PC-3 (cell line): ENCODE data around the gene CNTNAP2. TPM values are rescaled to one million over a fixed set of nuclear protein-coding genes. Genes with fewer than 3 reads are reported as not detected.

ENCODE experiments used
- ATAC-seq: fragments of 200-7000 bp; cut with Tn5 transposase; 2 replicates; pipeline ENCODE4 v1.9.1; 2020; ENCODE audit warnings: mild to moderate bottlenecking, moderate library complexity
- BruUV-seq: library from RNA; stranded (reverse); fragments of 400-500 nt; replicated peaks from 2 replicates; lab custom pipeline; 2021; lab: Mats Ljungman, UMichigan
- CTCF ChIA-PET: fragments of 300-600 bp; sonication (Branson Sonifier 250); formaldehyde crosslinking; loops from one replicate; lab custom pipeline; 2022; ENCODE audit warnings: antibody characterized with exemption; lab: Charles Lee
- POLR2A ChIA-PET: fragments of 300-600 bp; sonication (Branson Sonifier 250); formaldehyde crosslinking; loops from one replicate; lab custom pipeline; 2022; ENCODE audit warnings: antibody characterized with exemption; ENCODE audit not compliant: unreplicated experiment; lab: Charles Lee
- DNase-seq: peaks from one replicate; pipeline ENCODE4 v3.0.0-alpha.2; 2015
- H2AFZ ChIP-seq: fragments of 300-600 bp; sonication (generic); 2 replicates; pipeline ENCODE4 v1.6.0; 2016; ENCODE audit warnings: antibody characterized with exemption, low read length
- H3F3A ChIP-seq: fragments of 300-600 bp; sonication (generic); one replicate; pipeline ENCODE4 v1.6.0; 2017; ENCODE audit warnings: antibody characterized with exemption, low read length, control low read depth, mild to moderate bottlenecking; ENCODE audit not compliant: unreplicated experiment
- H3K27ac ChIP-seq: fragments of 300-600 bp; sonication (generic); 2 replicates; pipeline ENCODE4 v1.5.1; 2016; ENCODE audit warnings: mild to moderate bottlenecking, low read length
- H3K27me3 ChIP-seq: fragments of 300-600 bp; sonication (generic); 2 replicates; pipeline ENCODE4 v1.6.1; 2016; ENCODE audit warnings: low read length, mixed read lengths
- H3K36me3 ChIP-seq: fragments of 300-600 bp; sonication (generic); 2 replicates; pipeline ENCODE4 v1.6.1; 2016; ENCODE audit warnings: low read depth, mixed run types, low read length, mixed read lengths
- H3K4me1 ChIP-seq: fragments of 300-600 bp; sonication (generic); 2 replicates; pipeline ENCODE4 v1.5.1; 2016; ENCODE audit warnings: low read length; ENCODE audit not compliant: insufficient read depth
- H3K4me2 ChIP-seq: fragments of 300-600 bp; sonication (generic); 2 replicates; pipeline ENCODE4 v1.6.0; 2016; ENCODE audit warnings: low read length
- H3K4me3 ChIP-seq: fragments of 300-600 bp; sonication (generic); 2 replicates; pipeline ENCODE4 v1.5.1; 2016; ENCODE audit warnings: mild to moderate bottlenecking, low read length, mixed read lengths
- H3K79me2 ChIP-seq: fragments of 300-600 bp; sonication (generic); 2 replicates; pipeline ENCODE4 v1.6.1; 2017; ENCODE audit warnings: low read length, mixed read lengths
- H3K9ac ChIP-seq: fragments of 300-600 bp; sonication (generic); 2 replicates; pipeline ENCODE4 v1.6.0; 2016; ENCODE audit warnings: mild to moderate bottlenecking, low read length
- H3K9me2 ChIP-seq: fragments of 300-600 bp; sonication (generic); replicated peaks from 2 replicates; pipeline ENCODE4 v1.6.1; 2016; ENCODE audit warnings: mixed run types, low read length, mixed read lengths
- H3K9me3 ChIP-seq: fragments of 300-600 bp; sonication (generic); 2 replicates; pipeline ENCODE4 v1.6.1; 2016; ENCODE audit warnings: low read length, mixed read lengths
- H4K20me1 ChIP-seq: fragments of 300-600 bp; sonication (generic); 2 replicates; pipeline ENCODE4 v1.6.1; 2016; ENCODE audit warnings: low read length, mixed read lengths
- CTCF ChIP-seq: fragments of 300-600 bp; sonication (generic); conservative IDR thresholded peaks from 2 replicates; pipeline ENCODE4 v1.5.1; 2017; ENCODE audit warnings: antibody characterized with exemption, low read depth, mild to moderate bottlenecking, low read length
- EZH2 ChIP-seq: fragments of 300-600 bp; sonication (generic); IDR thresholded peaks from one replicate; pipeline ENCODE4 v1.6.1; 2017; ENCODE audit warnings: antibody characterized with exemption, mild to moderate bottlenecking, low read length; ENCODE audit not compliant: unreplicated experiment
- EZH2phosphoT487 ChIP-seq: fragments of 300-600 bp; sonication (generic); IDR thresholded peaks from 2 replicates; pipeline ENCODE4 v1.6.1; 2018; ENCODE audit warnings: mild to moderate bottlenecking, antibody characterized with exemption, low read length, borderline replicate concordance
- intact Hi-C: fragments of 100-400 bp; cut with micrococcal nuclease; formaldehyde crosslinking; loops from 2 replicates; pipeline ENCODE4 v1.9.0; 2023
- total RNA-seq: library from RNA; depleted of rRNA; stranded (reverse); fragments of >200 nt; gene quantifications from 2 replicates; pipeline ENCODE4 v1.2.3, GENCODE V29; 2014

CNTNAP2 gene
- total RNA-seq, 1 experiment from 2014 or later, result 1.5 TPM

DNA sequence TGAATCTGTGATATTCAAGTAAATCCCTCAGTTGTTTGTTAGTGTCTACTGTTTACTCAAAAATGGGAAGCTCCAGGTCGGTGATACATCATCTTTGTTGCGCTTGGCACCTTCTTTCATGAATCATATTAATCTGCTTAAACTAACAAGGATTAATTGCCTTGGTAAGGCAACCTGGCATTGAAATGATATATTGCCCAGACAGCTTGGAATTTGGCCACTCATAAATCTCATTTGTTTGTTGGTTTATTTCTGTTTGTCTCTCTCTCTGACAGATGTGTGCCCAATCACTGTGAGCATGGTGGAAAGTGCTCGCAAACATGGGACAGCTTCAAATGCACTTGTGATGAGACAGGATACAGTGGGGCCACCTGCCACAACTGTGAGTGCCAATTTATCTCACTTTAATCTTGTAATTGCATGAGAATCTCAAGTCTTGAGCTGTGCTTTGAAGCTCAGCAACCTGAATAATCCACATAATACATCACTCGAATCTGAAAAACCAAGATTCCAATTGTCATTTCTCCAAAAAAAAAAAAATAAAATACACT is 1369.1 kb downstream of the CNTNAP2 start:
- CTCF ChIA-PET, result interaction anchor here (0.7 kb wide), 1 partner anchor 24 kb away, joined by 3 read pairs; no protein-coding TSS in a partner anchor

GRCh38 chr7:147492606-147493005 is 1376.0 kb downstream of the CNTNAP2 start:
- H3K79me2 ChIP-seq, result no peaks in the 10 kb centered on the region
- CTCF ChIA-PET, result no interaction called here
- DNase-seq (peak; percentile 88), ATAC-seq (peak; percentile 98)
- peak overlapping the region; percentile 70 for H3K27ac ChIP-seq
- H3F3A ChIP-seq, result no peaks in the 10 kb centered on the region
- H4K20me1 ChIP-seq, result no peaks in the 10 kb centered on the region
- no peaks in the 10 kb centered on the region for H3K36me3 ChIP-seq
- H3K9me3 ChIP-seq, result no peaks in the 10 kb centered on the region
- no peak overlapping the region for H2AFZ ChIP-seq
- H3K4me3 ChIP-seq, result no peak overlapping the region
- peak overlapping the region; percentile 46 for H3K4me2 ChIP-seq
- H3K27me3 ChIP-seq, result no peaks in the 10 kb centered on the region
- TF ChIP-seq EZH2 (no peak), EZH2phosphoT487 (no peak), CTCF (no peak)
- intact Hi-C loops, result loop anchor here (10.0 kb wide), 1 partner anchor 758 kb away; no protein-coding TSS in a partner anchor
- H3K4me1 ChIP-seq, result peaks cover 19% of the 10 kb centered on the region
- no TSS peak for BruUV-seq
- H3K9me2 ChIP-seq, result no peaks in the 10 kb centered on the region
- peak overlapping the region; percentile 21; the same call in 1 of the 2 replicates for H3K9ac ChIP-seq
- POLR2A ChIA-PET, result no interaction called here

More for the DNA sequence above, 1369.1 kb downstream of the CNTNAP2 start:
- Histone ChIP-seq H3K27ac (no peak overlapping the region), H3F3A (no peaks in the 10 kb centered on the region), H3K9me2 (no peaks in the 10 kb centered on the region), H3K4me2 (no peak overlapping the region), H3K4me3 (no peak overlapping the region), H3K36me3 (no peaks in the 10 kb centered on the region), H3K9me3 (no peaks in the 10 kb centered on the region), H3K4me1 (peaks cover 33% of the 10 kb centered on the region), H3K79me2 (no peaks in the 10 kb centered on the region), H2AFZ (no peak overlapping the region), H3K27me3 (no peaks in the 10 kb centered on the region), H3K9ac (no peak overlapping the region), H4K20me1 (no peaks in the 10 kb centered on the region)
- BruUV-seq, result no TSS peak
- ATAC-seq (peak; percentile 36), DNase-seq (peak; percentile 52)
- no peak for TF ChIP-seq EZH2phosphoT487
- TF ChIP-seq EZH2, result no peak
- TF ChIP-seq CTCF, result no peak
- intact Hi-C loops, result no loop called here
- POLR2A ChIA-PET, result no interaction called here

GRCh38 chr7:147496209-147496608 is 1379.6 kb downstream of the CNTNAP2 start:
- no peak overlapping the region for H2AFZ ChIP-seq
- no TSS peak for BruUV-seq
- H3K79me2 ChIP-seq, result no peaks in the 10 kb centered on the region
- no peaks in the 10 kb centered on the region for H3K9me3 ChIP-seq
- no peaks in the 10 kb centered on the region for H3F3A ChIP-seq
- CTCF ChIA-PET, result interaction anchor here (0.6 kb wide), 2 partner anchors 64 to 577 kb away, joined by 3 read pairs; no protein-coding TSS in a partner anchor
- intact Hi-C loops, result loop anchor here (10.0 kb wide), 1 partner anchor 761 kb away; no protein-coding TSS in a partner anchor
- H3K9me2 ChIP-seq, result no peaks in the 10 kb centered on the region
- POLR2A ChIA-PET, result no interaction called here
- no peak overlapping the region for H3K4me3 ChIP-seq
- no peaks in the 10 kb centered on the region for H3K36me3 ChIP-seq
- H3K27me3 ChIP-seq, result no peaks in the 10 kb centered on the region
- TF ChIP-seq CTCF, result no peak
- TF ChIP-seq EZH2phosphoT487, result no peak
- TF ChIP-seq EZH2, result no peak
- peaks cover 19% of the 10 kb centered on the region for H3K4me1 ChIP-seq
- ATAC-seq (no peak), DNase-seq (no peak)
- H3K27ac ChIP-seq, result no peak overlapping the region
- no peak overlapping the region for H3K4me2 ChIP-seq
- no peak overlapping the region for H3K9ac ChIP-seq
- no peaks in the 10 kb centered on the region for H4K20me1 ChIP-seq
